ENCODE results near the gene ARHGAP31.
A peak's percentile ranks its signal among the peaks of the same experiment; 100 is the strongest.

ARHGAP31 gene

GRCh38 chr3:119292666-119293065 lies 1.5 kb upstream of the ARHGAP31 start (continued):
- no peak for TF ChIP-seq ZBTB44 (tag by site-specific recombination; IDR thresholded peaks at IDR 0.05)

- ChIA-PET POLR2A (interaction anchor here (0.7 to 1.8 kb wide), 5 partner anchors 10 to 171 kb away, joined by 3 to 4 read pairs (median 3); partner anchors contain the start of genes B4GALT4 and TMEM39A), CTCF (interaction anchor here (0.7 to 1.3 kb wide), 3 partner anchors 18 to 60 kb away, joined by 3 read pairs; no protein-coding TSS in a partner anchor)
- H3K9me3 ChIP-seq (ENCODE audit: control insufficient read depth, insufficient read depth, low read depth, low read length): no peaks in the 10 kb centered on the region
- peaks cover 0 to 10% of the 10 kb centered on the region in 2 experiments; a peak in 1 of 3 replicates for H3K36me3 ChIP-seq (ENCODE audit: control insufficient read depth in 2 of 2, insufficient read depth in 1 of 2, low read length in 2 of 2)
- no peak for TF ChIP-seq SCRT2 (tag by site-specific recombination; IDR thresholded peaks at IDR 0.05)
- no peak for TF ChIP-seq ZNF549 (tag by site-specific recombination; IDR thresholded peaks at IDR 0.05)
- TF ChIP-seq ZSCAN23 (tag by site-specific recombination; IDR thresholded peaks at IDR 0.05): no peak
- no peak for TF ChIP-seq ZBTB11 (tag by site-specific recombination; conservative IDR thresholded peaks at IDR 0.05; ENCODE audit: low read depth)
- no peak for TF ChIP-seq TSHZ1 (tag by site-specific recombination; IDR thresholded peaks at IDR 0.05; ENCODE audit: borderline replicate concordance)
- no peak for TF ChIP-seq ZNF645 (tag by site-specific recombination; IDR thresholded peaks at IDR 0.05)
- no peak for TF ChIP-seq ZNF324 (tag by site-specific recombination; IDR thresholded peaks at IDR 0.05)
- no peak for TF ChIP-seq ZNF514 (tag by site-specific recombination; IDR thresholded peaks at IDR 0.05)
- peak; percentile 11; the same call in 1 of the 2 replicates for TF ChIP-seq GLIS1 (tag by site-specific recombination; IDR thresholded peaks at IDR 0.05)
- TF ChIP-seq WT1 (tag by site-specific recombination; IDR thresholded peaks at IDR 0.05): peak; percentile 29; the same call in 1 of the 2 replicates
- peak overlapping the region; percentile 79; the same call in 1 of the 2 replicates for H3K27ac ChIP-seq (ENCODE audit: extremely low read depth, low read depth, low read length)
- no peaks in the 10 kb centered on the region for H3K4me1 ChIP-seq (ENCODE audit: control insufficient read depth, insufficient read depth, low read length)
- H3K4me3 ChIP-seq (ENCODE audit: low read depth, low read length): peak overlapping the region; percentile 66
These were observed 895 bp upstream of the ARHGAP31 start for GRCh38 chr3:119293105-119293870.
